ENCODE results near the gene PRR23E. TPM values are rescaled to one million over a fixed set of nuclear protein-coding genes. Genes with fewer than 3 reads are reported as not detected.

PRR23E gene
- total RNA-seq, 1 experiment from 2014 or later: not detected

DNA sequence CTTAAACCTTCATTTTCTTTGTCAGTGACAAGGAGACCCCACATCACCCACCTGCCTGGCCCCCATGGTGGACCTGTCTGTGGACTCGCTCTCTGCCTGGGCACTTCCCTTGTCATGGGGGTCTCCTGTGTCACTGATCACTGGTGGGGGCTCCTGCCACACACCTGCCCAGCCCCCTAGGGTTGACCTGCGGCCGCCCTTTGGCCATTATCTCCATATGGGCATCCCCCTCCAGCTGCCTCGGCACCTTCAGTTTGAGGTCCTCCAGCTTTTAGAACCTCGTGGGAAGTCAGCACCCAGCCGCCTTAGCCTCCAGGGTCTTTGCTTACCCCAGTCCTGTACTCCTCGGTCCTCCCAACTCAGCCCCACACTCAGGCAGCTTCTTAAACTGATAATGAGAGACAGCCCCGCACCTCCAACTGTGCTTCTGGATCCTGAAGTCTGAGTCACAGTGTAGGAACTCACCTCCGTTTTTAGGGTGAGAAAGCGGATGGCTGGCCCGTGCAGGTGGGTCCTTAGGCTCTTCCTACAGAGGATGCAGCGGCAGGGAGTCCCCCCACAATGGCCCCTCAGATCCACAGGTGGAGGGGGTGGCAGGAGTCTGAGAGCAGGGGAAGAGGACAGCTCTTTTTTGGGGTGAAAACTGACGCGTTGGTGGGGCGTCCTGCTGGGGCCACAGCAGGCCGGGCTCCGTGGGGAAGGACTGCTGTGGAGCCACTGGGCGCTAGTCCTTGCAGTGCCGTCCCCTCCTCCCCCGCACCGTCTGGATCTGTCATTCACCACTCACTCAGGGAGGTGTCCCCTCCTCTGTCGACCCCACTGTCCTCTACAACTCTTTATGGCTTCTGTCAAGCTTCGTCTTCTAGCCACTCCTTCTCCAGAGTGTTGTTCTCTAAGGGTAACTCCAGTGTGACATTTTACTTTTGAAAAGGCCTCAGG lies 8.7 kb upstream of the PRR23E start:
- H3K27ac ChIP-seq (ENCODE audit: low read length): no peak overlapping the region
- ATAC-seq (no peak), DNase-seq (no peak)
- no peak overlapping the region for H3K4me3 ChIP-seq (ENCODE audit: low read length)
- no peaks in the 10 kb centered on the region for H3F3A ChIP-seq (ENCODE audit: low read length, unreplicated experiment)
- H2AFZ ChIP-seq (ENCODE audit: low read length): no peak overlapping the region
- H3K4me2 ChIP-seq (ENCODE audit: low read length): no peak overlapping the region
- H3K9me2 ChIP-seq (replicated peaks; ENCODE audit: low read length): no peaks in the 10 kb centered on the region
- no peaks in the 10 kb centered on the region for H3K9me3 ChIP-seq (ENCODE audit: low read length)
- H3K79me2 ChIP-seq (ENCODE audit: low read length): no peaks in the 10 kb centered on the region
- no peaks in the 10 kb centered on the region for H3K4me1 ChIP-seq (ENCODE audit: insufficient read depth, low read length)
- no TSS peak for BruUV-seq (replicated peaks)
- no peaks in the 10 kb centered on the region for H3K27me3 ChIP-seq (ENCODE audit: low read length)
- ChIA-PET POLR2A (ENCODE audit: unreplicated experiment) (no interaction called here), CTCF (no interaction called here)
- no peaks in the 10 kb centered on the region for H4K20me1 ChIP-seq (ENCODE audit: low read length)
- H3K36me3 ChIP-seq (ENCODE audit: low read depth, low read length): no peaks in the 10 kb centered on the region
- no peak overlapping the region for H3K9ac ChIP-seq (ENCODE audit: low read length)
- TF ChIP-seq EZH2 (IDR thresholded peaks at IDR 0.05; ENCODE audit: low read length, unreplicated experiment) (no peak), EZH2phosphoT487 (IDR thresholded peaks at IDR 0.05; ENCODE audit: borderline replicate concordance, low read length) (no peak)
- TF ChIP-seq, protein P1, sequence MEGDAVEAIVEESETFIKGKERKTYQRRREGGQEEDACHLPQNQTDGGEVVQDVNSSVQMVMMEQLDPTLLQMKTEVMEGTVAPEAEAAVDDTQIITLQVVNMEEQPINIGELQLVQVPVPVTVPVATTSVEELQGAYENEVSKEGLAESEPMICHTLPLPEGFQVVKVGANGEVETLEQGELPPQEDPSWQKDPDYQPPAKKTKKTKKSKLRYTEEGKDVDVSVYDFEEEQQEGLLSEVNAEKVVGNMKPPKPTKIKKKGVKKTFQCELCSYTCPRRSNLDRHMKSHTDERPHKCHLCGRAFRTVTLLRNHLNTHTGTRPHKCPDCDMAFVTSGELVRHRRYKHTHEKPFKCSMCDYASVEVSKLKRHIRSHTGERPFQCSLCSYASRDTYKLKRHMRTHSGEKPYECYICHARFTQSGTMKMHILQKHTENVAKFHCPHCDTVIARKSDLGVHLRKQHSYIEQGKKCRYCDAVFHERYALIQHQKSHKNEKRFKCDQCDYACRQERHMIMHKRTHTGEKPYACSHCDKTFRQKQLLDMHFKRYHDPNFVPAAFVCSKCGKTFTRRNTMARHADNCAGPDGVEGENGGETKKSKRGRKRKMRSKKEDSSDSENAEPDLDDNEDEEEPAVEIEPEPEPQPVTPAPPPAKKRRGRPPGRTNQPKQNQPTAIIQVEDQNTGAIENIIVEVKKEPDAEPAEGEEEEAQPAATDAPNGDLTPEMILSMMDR (conservative IDR thresholded peaks at IDR 0.05; ENCODE audit: low read depth, low read length): no peak
- intact Hi-C loops (cut with micrococcal nuclease): no loop called here

DNA sequence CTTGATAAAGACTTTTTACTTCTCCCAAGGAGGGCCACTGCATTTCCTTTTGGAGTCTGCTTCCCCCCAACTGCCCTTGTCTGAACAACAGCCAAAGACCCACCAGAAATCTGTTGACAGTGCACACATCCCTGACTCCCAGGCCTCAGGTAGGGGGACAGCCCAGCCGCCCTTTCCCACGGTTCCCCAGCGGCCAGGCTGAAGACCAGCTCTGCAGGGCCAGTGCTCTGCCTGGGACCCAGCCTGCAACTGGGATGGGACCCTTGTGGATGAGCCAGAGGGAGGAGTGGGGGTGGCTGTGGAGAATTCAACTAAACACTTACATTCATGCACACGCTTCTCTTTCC lies 8.1 kb upstream of the PRR23E start:
- Histone ChIP-seq H3K9ac (ENCODE audit: low read length) (no peak overlapping the region), H3K9me3 (ENCODE audit: low read length) (no peaks in the 10 kb centered on the region), H2AFZ (ENCODE audit: low read length) (no peak overlapping the region), H3K79me2 (ENCODE audit: low read length) (no peaks in the 10 kb centered on the region), H3K4me1 (ENCODE audit: insufficient read depth, low read length) (no peaks in the 10 kb centered on the region), H3K4me2 (ENCODE audit: low read length) (no peak overlapping the region), H3K27me3 (ENCODE audit: low read length) (no peaks in the 10 kb centered on the region), H3K36me3 (ENCODE audit: low read depth, low read length) (no peaks in the 10 kb centered on the region), H3K9me2 (replicated peaks; ENCODE audit: low read length) (no peaks in the 10 kb centered on the region), H3K4me3 (ENCODE audit: low read length) (no peak overlapping the region), H3F3A (ENCODE audit: low read length, unreplicated experiment) (no peaks in the 10 kb centered on the region), H3K27ac (ENCODE audit: low read length) (no peak overlapping the region), H4K20me1 (ENCODE audit: low read length) (no peaks in the 10 kb centered on the region)
- intact Hi-C loops (cut with micrococcal nuclease): no loop called here
- no TSS peak for BruUV-seq (replicated peaks)
- ATAC-seq (no peak), DNase-seq (no peak)
- TF ChIP-seq EZH2 (IDR thresholded peaks at IDR 0.05; ENCODE audit: low read length, unreplicated experiment): no peak
- POLR2A ChIA-PET (ENCODE audit: unreplicated experiment): no interaction called here
- CTCF ChIA-PET: no interaction called here

- no peak overlapping the region for H3K9ac ChIP-seq (ENCODE audit: low read length)
- CTCF ChIA-PET: no interaction called here
- H4K20me1 ChIP-seq (ENCODE audit: low read length): no peaks in the 10 kb centered on the region
- no peak overlapping the region for H3K27ac ChIP-seq (ENCODE audit: low read length)
- DNase-seq (no peak), ATAC-seq (no peak)
- H2AFZ ChIP-seq (ENCODE audit: low read length): no peak overlapping the region
- no peaks in the 10 kb centered on the region for H3K36me3 ChIP-seq (ENCODE audit: low read depth, low read length)
- no peak overlapping the region for H3K4me3 ChIP-seq (ENCODE audit: low read length)
- POLR2A ChIA-PET (ENCODE audit: unreplicated experiment): no interaction called here
- TF ChIP-seq EZH2phosphoT487 (IDR thresholded peaks at IDR 0.05; ENCODE audit: borderline replicate concordance, low read length) (no peak), EZH2 (IDR thresholded peaks at IDR 0.05; ENCODE audit: low read length, unreplicated experiment) (no peak)
- TF ChIP-seq, protein P1 (conservative IDR thresholded peaks at IDR 0.05; ENCODE audit: low read depth, low read length): no peak
- intact Hi-C loops (cut with micrococcal nuclease): no loop called here
- BruUV-seq (replicated peaks): no TSS peak
- no peaks in the 10 kb centered on the region for H3K4me1 ChIP-seq (ENCODE audit: insufficient read depth, low read length)
- H3F3A ChIP-seq (ENCODE audit: low read length, unreplicated experiment): no peaks in the 10 kb centered on the region
- no peak overlapping the region for H3K4me2 ChIP-seq (ENCODE audit: low read length)
- no peaks in the 10 kb centered on the region for H3K79me2 ChIP-seq (ENCODE audit: low read length)
- no peaks in the 10 kb centered on the region for H3K27me3 ChIP-seq (ENCODE audit: low read length)
- no peaks in the 10 kb centered on the region for H3K9me3 ChIP-seq (ENCODE audit: low read length)
- no peaks in the 10 kb centered on the region for H3K9me2 ChIP-seq (replicated peaks; ENCODE audit: low read length)
Measured at GRCh38 chr3:127185268-127185667, 7.7 kb upstream of the PRR23E start.

Data from PC-3 (cell line).